ENCODE data around the gene PARD6G. TPM values are rescaled to one million over a fixed set of nuclear protein-coding genes. Genes with fewer than 3 reads are reported as not detected.

PARD6G gene
- total and polyA plus RNA-seq, 2 experiments from 2014 or later: 0.22 to 0.53 TPM

GRCh38 chr18:80198391-80198790 is 48.9 kb downstream of the PARD6G start:
- no peak overlapping the region for H3K4me2 ChIP-seq (ENCODE audit: unreplicated experiment)
- no peak overlapping the region for H3K27ac ChIP-seq
- H3K9me2 ChIP-seq (ENCODE audit: insufficient read depth): no peaks in the 10 kb centered on the region
- in situ Hi-C loops (cut with MboI): no loop called here
- H3K79me2 ChIP-seq (ENCODE audit: insufficient read depth): no peaks in the 10 kb centered on the region
- 83 to 100% methylated on average over 1 of the region's 1 CpG for WGBS, 2 experiments (ENCODE audit: low coverage in 1 of 2, low lambda C conversion rate in 2 of 2, missing lambda C conversion rate in 2 of 2)
- TF ChIP-seq EZH2phosphoT487 (IDR thresholded peaks at IDR 0.05; ENCODE audit: insufficient read depth, low read depth) (no peak), EZH2 (IDR thresholded peaks at IDR 0.05; ENCODE audit: insufficient read depth, poor library complexity, severe bottlenecking) (no peak)
- no peak overlapping the region for H3K9ac ChIP-seq
- H3K27me3 ChIP-seq (replicated peaks; ENCODE audit: insufficient read depth): no peaks in the 10 kb centered on the region; the same call in 1 of the 2 replicates
- no peak overlapping the region for H3K4me3 ChIP-seq
- H3K4me1 ChIP-seq (ENCODE audit: insufficient read depth): no peaks in the 10 kb centered on the region
- no peak for DNase-seq
- H2AFZ ChIP-seq: no peak overlapping the region
- no peaks in the 10 kb centered on the region for H3K9me3 ChIP-seq (ENCODE audit: low read depth)
- H3F3A ChIP-seq (ENCODE audit: insufficient read depth): no peaks in the 10 kb centered on the region
- no peaks in the 10 kb centered on the region for H4K20me1 ChIP-seq (ENCODE audit: insufficient read depth)
- H3K36me3 ChIP-seq (ENCODE audit: low read depth): no peaks in the 10 kb centered on the region

GRCh38 chr18:80197528-80197927 is 49.8 kb downstream of the PARD6G start:
- Histone ChIP-seq H3K9me2 (ENCODE audit: insufficient read depth) (no peaks in the 10 kb centered on the region), H3K9ac (no peak overlapping the region), H3K27me3 (replicated peaks; ENCODE audit: insufficient read depth) (no peaks in the 10 kb centered on the region; the same call in 1 of the 2 replicates), H3K4me2 (ENCODE audit: unreplicated experiment) (no peak overlapping the region), H3F3A (ENCODE audit: insufficient read depth) (no peaks in the 10 kb centered on the region), H3K79me2 (ENCODE audit: insufficient read depth) (no peaks in the 10 kb centered on the region), H3K4me1 (ENCODE audit: insufficient read depth) (no peaks in the 10 kb centered on the region), H3K36me3 (ENCODE audit: low read depth) (no peaks in the 10 kb centered on the region), H4K20me1 (ENCODE audit: insufficient read depth) (no peaks in the 10 kb centered on the region), H3K9me3 (ENCODE audit: low read depth) (no peaks in the 10 kb centered on the region), H3K4me3 (no peak overlapping the region), H3K27ac (no peak overlapping the region), H2AFZ (no peak overlapping the region)
- in situ Hi-C loops (cut with MboI): no loop called here
- 77 to 81% methylated on average over 4 of the region's 4 CpGs for WGBS, 2 experiments (ENCODE audit: low coverage in 1 of 2, low lambda C conversion rate in 2 of 2, missing lambda C conversion rate in 2 of 2)
- DNase-seq: no peak
- TF ChIP-seq EZH2phosphoT487 (IDR thresholded peaks at IDR 0.05; ENCODE audit: insufficient read depth, low read depth): no peak
- no peak for TF ChIP-seq EZH2 (IDR thresholded peaks at IDR 0.05; ENCODE audit: insufficient read depth, poor library complexity, severe bottlenecking)

- Histone ChIP-seq H3K79me2 (ENCODE audit: insufficient read depth) (no peaks in the 10 kb centered on the region), H3K4me1 (ENCODE audit: insufficient read depth) (no peaks in the 10 kb centered on the region), H3F3A (ENCODE audit: insufficient read depth) (no peaks in the 10 kb centered on the region), H3K9me2 (ENCODE audit: insufficient read depth) (no peaks in the 10 kb centered on the region), H3K9ac (no peak overlapping the region), H3K4me3 (no peak overlapping the region), H3K36me3 (ENCODE audit: low read depth) (no peaks in the 10 kb centered on the region), H2AFZ (no peak overlapping the region), H3K27ac (no peak overlapping the region), H4K20me1 (ENCODE audit: insufficient read depth) (no peaks in the 10 kb centered on the region), H3K4me2 (ENCODE audit: unreplicated experiment) (no peak overlapping the region), H3K27me3 (replicated peaks; ENCODE audit: insufficient read depth) (no peaks in the 10 kb centered on the region; the same call in 1 of the 2 replicates), H3K9me3 (ENCODE audit: low read depth) (no peaks in the 10 kb centered on the region)
- 41 to 45% methylated on average over 13 of the region's 13 CpGs for WGBS, 2 experiments (ENCODE audit: low coverage in 1 of 2, low lambda C conversion rate in 2 of 2, missing lambda C conversion rate in 2 of 2)
- in situ Hi-C loops (cut with MboI): no loop called here
- no peak for TF ChIP-seq EZH2 (IDR thresholded peaks at IDR 0.05; ENCODE audit: insufficient read depth, poor library complexity, severe bottlenecking)
- TF ChIP-seq EZH2phosphoT487 (IDR thresholded peaks at IDR 0.05; ENCODE audit: insufficient read depth, low read depth): no peak
- DNase-seq: peak; percentile 23
These were observed 50.6 kb downstream of the PARD6G start for GRCh38 chr18:80196528-80197320.

- Histone ChIP-seq H3K9ac (no peak overlapping the region), H3K27me3 (replicated peaks; ENCODE audit: insufficient read depth) (no peaks in the 10 kb centered on the region; the same call in 1 of the 2 replicates), H2AFZ (no peak overlapping the region), H3K79me2 (ENCODE audit: insufficient read depth) (no peaks in the 10 kb centered on the region), H3K4me2 (ENCODE audit: unreplicated experiment) (no peak overlapping the region), H3K27ac (no peak overlapping the region), H3K4me1 (ENCODE audit: insufficient read depth) (no peaks in the 10 kb centered on the region), H3F3A (ENCODE audit: insufficient read depth) (no peaks in the 10 kb centered on the region), H3K9me2 (ENCODE audit: insufficient read depth) (no peaks in the 10 kb centered on the region), H4K20me1 (ENCODE audit: insufficient read depth) (no peaks in the 10 kb centered on the region), H3K9me3 (ENCODE audit: low read depth) (no peaks in the 10 kb centered on the region), H3K36me3 (ENCODE audit: low read depth) (no peaks in the 10 kb centered on the region), H3K4me3 (no peak overlapping the region)
- in situ Hi-C loops (cut with MboI): no loop called here
- WGBS, 2 experiments (ENCODE audit: low coverage in 1 of 2, low lambda C conversion rate in 2 of 2, missing lambda C conversion rate in 2 of 2): 87 to 88% methylated on average over 15 of the region's 15 CpGs
- no peak for DNase-seq
- TF ChIP-seq EZH2 (IDR thresholded peaks at IDR 0.05; ENCODE audit: insufficient read depth, poor library complexity, severe bottlenecking): no peak
These were observed 52.3 kb downstream of the PARD6G start for GRCh38 chr18:80194874-80195570.

All from GM23248 (cell line).